ENCODE measurements around the gene ENPP7.
"Not testable (repeated sequence)": the region's sequence is repeated elsewhere in the genome, so short reads cannot be mapped to it uniquely, and the experiment has no call there.

The ENPP7 gene

DNA sequence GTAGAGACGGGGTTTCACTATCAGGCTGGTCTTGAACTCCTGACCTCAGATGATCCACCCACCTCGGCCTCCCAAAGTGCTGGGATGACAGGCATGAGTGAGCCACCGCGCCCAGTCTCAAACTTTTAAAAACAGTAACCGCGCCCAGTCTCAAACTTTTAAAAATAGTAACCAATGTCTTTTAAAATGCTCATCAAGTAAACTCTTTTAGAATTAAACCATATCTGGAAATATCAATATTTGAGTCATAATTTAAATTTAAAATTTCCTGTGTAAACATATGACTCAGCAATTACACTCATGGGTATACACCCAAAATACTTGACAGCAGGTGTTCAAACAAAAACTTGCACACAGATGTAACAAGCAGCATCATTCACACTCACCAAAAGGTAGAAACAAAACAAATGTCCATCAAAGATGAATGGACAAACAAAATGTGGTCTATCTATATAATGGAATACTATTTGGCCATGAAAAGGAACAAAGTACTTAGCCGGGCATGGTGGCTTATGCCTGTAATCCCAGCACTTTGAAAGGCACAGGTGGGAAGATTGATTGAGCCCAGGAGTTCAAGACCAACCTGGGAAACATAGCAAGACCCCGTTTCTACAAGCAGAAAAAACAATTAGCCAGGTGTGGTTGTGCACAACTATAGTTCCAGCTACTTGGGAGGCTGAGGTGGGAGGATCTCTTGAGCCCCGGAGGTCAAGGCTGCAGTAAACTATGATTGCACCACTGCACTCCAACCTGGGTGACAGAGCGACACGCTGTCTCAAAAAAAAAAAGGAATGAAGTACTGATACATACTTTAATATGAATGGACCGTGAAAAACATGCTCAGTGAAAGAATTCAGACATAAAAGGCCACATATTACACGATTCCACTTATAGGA lies 20.2 kb downstream of the ENPP7 start:
- no peak for DNase-seq

- DNase-seq = peak; percentile 24
These were observed 21.4 kb downstream of the ENPP7 start for GRCh38 chr17:79752175-79752574.

DNA sequence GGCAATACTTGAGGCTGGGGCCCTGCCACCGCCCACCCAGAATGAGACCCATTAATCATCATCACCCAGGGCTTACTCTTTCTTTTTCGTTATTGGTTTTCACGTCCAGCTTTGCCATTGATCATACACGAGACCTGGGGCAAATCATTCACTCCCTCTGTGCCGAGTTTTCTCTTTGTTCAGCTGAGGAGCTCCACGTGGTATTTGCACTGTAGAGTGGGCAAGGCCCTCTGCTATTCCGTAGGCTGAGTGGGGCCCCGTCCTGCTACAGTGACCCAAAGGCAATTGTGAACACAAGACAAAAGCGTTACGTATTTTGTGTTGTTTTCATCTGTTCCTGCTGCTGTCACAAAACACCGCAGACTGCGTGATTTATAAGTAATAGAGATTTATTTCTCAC lies 23.6 kb downstream of the ENPP7 start:
- no peak for DNase-seq

GRCh38 chr17:79754903-79755302 lies 24.2 kb downstream of the ENPP7 start:
- DNase-seq = not testable (repeated sequence)

DNA sequence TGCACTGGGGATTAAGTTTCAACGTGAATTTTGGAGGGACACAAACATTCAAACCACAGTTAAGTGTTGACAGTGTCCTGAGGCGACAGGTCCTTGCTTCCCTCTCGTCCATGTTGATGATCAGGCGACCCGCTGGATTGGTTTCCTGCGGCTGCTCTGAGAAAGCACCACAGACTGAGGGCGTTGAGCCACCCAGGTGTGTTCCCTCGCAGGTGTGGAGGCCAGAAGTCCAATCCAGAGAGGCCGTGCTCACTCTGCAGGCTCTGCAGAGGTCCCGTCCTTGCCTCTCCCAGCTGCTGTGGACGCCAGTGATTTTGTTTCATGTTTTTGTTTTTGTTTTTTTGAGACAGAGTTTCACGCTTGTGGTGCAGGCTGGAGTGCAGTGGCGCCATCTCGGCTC lies 24.8 kb downstream of the ENPP7 start:
- no peak for DNase-seq

GRCh38 chr17:79757140-79757745 lies 26.5 kb downstream of the ENPP7 start:
- DNase-seq = no peak

DNA sequence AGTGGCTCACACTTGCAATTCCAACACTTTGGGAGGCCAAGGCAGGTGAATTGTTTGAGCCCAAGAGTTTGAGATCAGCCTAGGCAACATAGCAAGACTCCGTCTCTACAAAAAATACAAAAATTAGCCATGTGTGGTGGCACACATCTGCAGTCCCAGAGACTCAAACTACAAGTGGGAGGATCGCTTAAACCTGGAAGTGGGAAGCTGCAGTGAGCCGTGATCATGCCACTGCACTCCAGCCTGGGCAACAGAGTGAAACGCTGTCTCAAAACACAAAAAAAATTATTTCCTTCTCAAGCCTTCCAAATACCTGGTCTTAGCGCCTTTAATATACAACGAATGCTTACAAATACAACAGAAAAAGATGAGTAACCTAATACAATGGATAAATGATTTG lies 27.5 kb downstream of the ENPP7 start:
- no peak for DNase-seq

GRCh38 chr17:79760197-79760906 lies 29.6 kb downstream of the ENPP7 start:
- DNase-seq = no peak

DNA sequence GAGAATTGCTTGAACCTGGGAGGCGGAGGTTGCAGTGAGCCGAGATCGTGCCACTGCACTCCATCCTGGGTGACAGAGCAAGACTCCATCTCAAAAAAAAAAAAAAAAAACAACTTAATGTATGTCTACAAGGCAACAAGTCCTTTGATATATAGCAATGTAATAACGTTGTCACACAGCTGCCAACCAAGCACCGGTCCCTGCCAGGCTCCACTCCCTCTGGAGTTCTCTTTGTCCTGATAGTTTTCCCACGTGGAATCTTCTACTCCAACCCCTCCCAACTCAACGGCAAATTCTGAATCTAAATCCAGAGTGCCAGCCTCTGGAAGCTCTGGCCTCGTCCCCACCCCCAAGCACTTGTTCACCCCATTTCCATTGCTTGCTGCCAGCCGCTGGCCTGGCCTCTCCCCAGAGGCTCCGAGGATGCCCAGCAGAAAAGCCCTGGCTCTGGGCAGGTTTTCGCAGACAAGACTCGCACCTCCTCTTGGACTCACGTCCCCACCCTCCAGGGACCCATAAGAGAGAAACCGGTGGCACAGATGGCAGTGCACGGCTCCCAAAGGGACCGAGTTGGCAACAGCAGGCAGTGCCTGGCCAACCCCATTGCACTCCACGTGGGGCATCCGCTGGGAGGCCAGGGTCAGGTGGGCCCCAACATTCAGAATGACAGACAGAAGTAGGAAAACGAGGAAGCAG lies 31.3 kb downstream of the ENPP7 start:
- no peak for DNase-seq

GRCh38 chr17:79765708-79766107 lies 35.0 kb downstream of the ENPP7 start:
- no peak for DNase-seq

- DNase-seq = no peak
These were observed 39.1 kb downstream of the ENPP7 start for GRCh38 chr17:79769570-79770506.

DNA sequence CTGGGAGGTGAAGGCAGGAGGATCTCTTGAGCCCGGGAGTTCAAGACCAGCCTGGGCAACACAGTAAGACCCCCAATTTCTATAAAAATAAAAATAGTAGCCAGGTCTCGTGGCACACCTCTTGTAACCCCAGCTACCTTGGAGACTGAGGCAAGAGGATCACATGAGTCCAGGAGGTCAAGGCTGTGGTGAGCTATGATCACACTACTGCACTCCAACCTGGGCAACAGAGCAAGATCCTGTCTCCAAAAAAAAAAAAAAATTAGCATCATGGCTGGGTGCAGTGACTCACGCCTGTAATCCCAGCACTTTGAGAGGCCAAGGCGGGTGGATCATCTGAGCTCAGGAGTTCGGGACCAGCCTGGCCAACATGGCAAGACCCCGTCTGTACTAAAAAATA lies 40.5 kb downstream of the ENPP7 start:
- DNase-seq = no peak

GRCh38 chr17:79772726-79773125 lies 42.0 kb downstream of the ENPP7 start:
- not testable (repeated sequence) for DNase-seq

GRCh38 chr17:79774561-79774975 lies 43.8 kb downstream of the ENPP7 start:
- no peak for DNase-seq

- no peak for DNase-seq
These were observed 44.9 kb downstream of the ENPP7 start for GRCh38 chr17:79775632-79776031.

DNA sequence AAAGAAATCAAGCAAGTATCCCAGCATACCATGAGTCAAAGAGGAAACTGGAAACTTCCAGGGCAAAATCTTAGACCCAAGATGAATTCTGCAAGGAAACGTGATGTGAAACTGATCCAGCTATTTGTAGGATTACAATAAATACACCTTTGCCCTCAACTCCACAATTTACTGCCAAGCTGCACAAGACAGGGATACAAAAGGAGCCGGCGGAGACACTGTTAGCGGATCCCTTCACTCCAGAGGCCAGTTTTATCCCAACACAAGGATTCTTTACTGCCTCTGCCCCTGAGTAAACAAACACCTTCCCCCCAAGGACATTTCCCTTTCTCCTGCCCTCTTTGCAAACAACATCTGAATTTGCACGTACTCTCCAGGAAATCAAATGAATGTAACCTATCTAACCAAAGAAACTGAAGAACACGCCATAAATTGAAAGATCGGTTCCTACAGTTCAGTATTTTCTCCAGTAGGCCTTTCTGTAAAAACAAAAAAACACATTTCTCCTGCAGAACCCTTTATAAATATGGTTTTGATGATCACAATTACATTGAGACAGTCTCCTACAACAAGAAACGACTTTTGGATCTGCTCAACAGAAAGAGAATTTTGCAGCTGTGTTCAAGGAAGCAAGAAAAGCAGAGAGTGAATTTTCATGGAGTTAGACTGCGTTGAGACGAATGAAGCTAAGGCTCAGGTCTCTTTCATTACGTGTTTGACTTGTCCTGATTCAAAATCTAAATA lies 45.8 kb downstream of the ENPP7 start:
- DNase-seq = no peak

GRCh38 chr17:79777120-79777893 lies 46.6 kb downstream of the ENPP7 start:
- peak; percentile 87 for DNase-seq

- peak; percentile 91 for DNase-seq
These were observed 47.3 kb downstream of the ENPP7 start, which contains the start of gene CBX2 for GRCh38 chr17:79777894-79778503. TSS of gene CBX2 (plus strand) at chr17:79778148. CDS start at chr17:79778236, 88 bp downstream.

DNA sequence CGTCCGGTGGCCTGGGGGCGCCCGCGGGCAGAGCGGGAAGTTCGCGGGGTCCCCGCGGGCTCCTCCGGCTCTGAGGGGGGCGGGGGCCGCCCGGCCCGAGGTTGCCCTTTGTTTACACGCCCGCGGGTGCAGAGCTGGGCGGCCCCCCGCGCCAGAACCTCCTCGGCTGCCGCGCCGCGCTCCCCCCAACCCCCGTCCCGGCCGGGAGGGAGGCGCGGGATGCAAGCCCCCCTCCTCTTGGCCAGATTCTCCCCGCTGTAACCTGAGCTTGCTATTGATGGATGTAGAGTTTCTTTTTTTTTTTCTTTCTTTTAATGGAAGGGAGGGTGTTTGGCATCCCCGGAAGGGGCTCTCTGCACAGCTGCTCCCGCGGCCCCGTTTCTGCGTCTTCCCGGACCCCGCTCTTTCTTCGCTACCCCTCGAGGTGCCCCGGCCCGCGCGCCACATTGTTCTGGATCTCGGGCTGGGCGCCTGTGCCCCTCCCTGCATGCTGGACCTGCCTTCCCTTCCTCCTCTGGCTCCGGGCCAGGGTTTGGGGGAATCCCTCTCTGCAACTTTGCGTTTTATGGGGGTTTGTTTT lies 47.9 kb downstream of the ENPP7 start:
- peak; percentile 69 for DNase-seq

Data from hematopoietic multipotent progenitor cell treated with erythropoietin and hydrocortisone succinate and interleukin-3 and kit ligand, for 4 days (in vitro differentiated cells).